Testis (tissue), 3 donors: Measurements from ENCODE around the gene PIGO. TPM values are rescaled to one million over a fixed set of nuclear protein-coding genes. Genes with fewer than 3 reads are reported as not detected.

Experiments
- DNase-seq: peaks from one replicate; pipeline ENCODE4 v3.0.0-alpha.2; 2019
- H3K27ac ChIP-seq, 2 donors: fragments of 200-600 bp; sonication (generic); one replicate each; pipeline ENCODE4 v1.5.1; 2019
- H3K27me3 ChIP-seq: fragments of 200-600 bp; sonication (generic); one replicate; pipeline ENCODE4 v1.5.1; 2019
- H3K36me3 ChIP-seq: fragments of 200-600 bp; sonication (generic); one replicate; pipeline ENCODE4 v1.5.1; 2017; ENCODE audit warnings: low read depth; ENCODE audit errors: missing control alignments
- H3K4me1 ChIP-seq: fragments of 200-600 bp; sonication (generic); one replicate; pipeline ENCODE4 v1.5.1; 2019
- H3K4me3 ChIP-seq, 2 donors: fragments of 200-600 bp; sonication (generic); one replicate each; pipeline ENCODE4 v1.5.1; 2017 to 2019
- H3K9me3 ChIP-seq: fragments of 200-600 bp; sonication (generic); one replicate; pipeline ENCODE4 v1.5.1; 2017
- CTCF ChIP-seq, 3 experiments: fragments of 450-650 bp in 2 of 3; fragments of 200-600 bp in 1 of 3; sonication (generic) in 1 of 3; IDR thresholded peaks; one replicate each; pipeline ENCODE4 v1.5.1; 2016 to 2019; ENCODE audit warnings: antibody characterized with exemption in 3 of 3, mild to moderate bottlenecking in 2 of 3, moderate library complexity in 1 of 3
- POLR2A ChIP-seq: fragments of 450-650 bp; IDR thresholded peaks from one replicate; pipeline ENCODE4 v1.6.1; 2017; ENCODE audit warnings: antibody characterized with exemption, mild to moderate bottlenecking, moderate library complexity
- WGBS, 2 donors: methylation state at CpG; one replicate each; pipeline ENCODE4 v1.1.5; 2018; 5-methylcytosine and 5-hydroxymethylcytosine counted together
- intact Hi-C: fragments of 100-400 bp; cut with DNase I; formaldehyde crosslinking; loops from one replicate; pipeline ENCODE4 v1.15.1; 2023; ENCODE audit warnings: low total_unique reads
- polyA plus RNA-seq: library from polyadenylated mRNA; stranded (reverse); fragments of 350-450 nt; fragmentation: Illumina TruSeq; extraction: RNeasy Lipid Tissue Mini Kit (QIAGEN cat#74804); gene quantifications from one replicate; pipeline ENCODE4 v1.2.3, GENCODE V29; 2014; ENCODE audit warnings: low read depth, low replicate concordance; ENCODE audit not compliant: insufficient read depth
- total RNA-seq, 2 donors: library from RNA; depleted of rRNA; stranded (reverse); fragments of >200 nt; gene quantifications; one replicate each; pipeline ENCODE4 v1.2.3, GENCODE V29; 2016

Gene PIGO
- total and polyA plus RNA-seq, 3 donors from 2014 or later: 27.6 to 41.4 (median 33.1) TPM

DNA sequence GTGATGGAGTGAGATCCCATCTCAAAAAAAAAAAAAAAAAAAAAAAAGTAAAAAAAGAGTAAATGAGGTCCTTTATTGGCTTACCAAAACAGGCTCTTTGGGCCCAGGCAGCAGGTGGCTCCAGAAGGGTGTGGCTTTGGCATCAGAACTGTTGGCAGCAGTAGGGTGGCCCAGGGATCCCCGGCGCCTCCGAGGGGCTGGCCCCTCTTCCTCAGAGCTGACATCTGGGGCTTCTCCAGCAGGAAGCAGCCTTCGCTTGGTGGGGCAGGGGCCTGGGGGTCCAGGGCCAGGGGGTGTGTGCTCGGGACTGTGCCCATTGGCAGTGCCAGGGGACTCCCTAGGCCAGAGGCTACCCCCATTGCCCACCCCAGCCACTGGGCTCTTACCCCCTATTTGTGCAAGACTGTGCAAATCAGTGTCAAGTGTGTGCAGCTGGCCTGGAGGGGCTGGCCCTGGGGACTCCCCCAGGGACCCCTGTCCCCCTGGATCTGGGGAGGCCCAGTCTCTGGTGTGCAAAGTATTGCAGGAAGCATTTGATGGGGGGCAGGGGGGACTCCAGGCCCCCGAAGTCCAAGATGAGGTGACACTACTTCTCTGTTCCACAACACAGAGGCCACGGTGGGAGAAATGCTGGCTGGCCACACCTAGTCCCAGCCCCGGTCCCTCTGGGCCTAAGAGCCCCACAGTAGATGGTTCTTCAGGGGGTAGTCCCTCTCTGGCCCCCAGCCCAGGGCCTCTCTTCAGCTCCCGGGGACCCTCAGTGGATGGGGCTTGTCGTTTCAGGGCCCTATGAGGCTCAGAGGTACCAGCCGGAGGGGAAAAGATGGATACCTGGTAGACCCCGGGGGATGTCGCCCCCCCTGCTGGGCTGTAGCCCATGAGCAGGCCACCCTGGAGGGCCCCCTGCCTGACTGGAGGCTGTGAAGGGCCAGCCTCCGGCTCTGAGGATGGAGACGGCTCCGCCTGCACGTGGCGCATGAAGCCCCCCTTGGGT lies 11.2 kb upstream of the PIGO start:
- H3K27ac ChIP-seq: no peak overlapping the region
- 72 to 80% methylated on average over 8 to 17 of the region's 18 CpGs for WGBS, 2 donors
- TF ChIP-seq CTCF (IDR thresholded peaks at IDR 0.05) (no peak), POLR2A (no peak)
- no peaks in the 10 kb centered on the region for H3K36me3 ChIP-seq
- H3K4me1 ChIP-seq: peaks cover 22% of the 10 kb centered on the region
- intact Hi-C loops: loop anchor here (10.0 kb wide), 1 partner anchor 113 kb away; no protein-coding TSS in a partner anchor
- no peak for DNase-seq
- no peak overlapping the region for H3K4me3 ChIP-seq
- no peaks in the 10 kb centered on the region for H3K27me3 ChIP-seq
- H3K9me3 ChIP-seq: no peaks in the 10 kb centered on the region

GRCh38 chr9:35106343-35106730 lies 9.9 kb upstream of the PIGO start:
- TF ChIP-seq POLR2A (no peak), CTCF (IDR thresholded peaks at IDR 0.05) (no peak)
- DNase-seq: no peak
- intact Hi-C loops: loop anchor here (10.0 kb wide), 1 partner anchor 112 kb away; no protein-coding TSS in a partner anchor
- 83 to 92% methylated on average over 7 of the region's 7 CpGs for WGBS, 2 donors
- peaks cover 21% of the 10 kb centered on the region for H3K4me1 ChIP-seq
- H3K9me3 ChIP-seq: no peaks in the 10 kb centered on the region
- no peaks in the 10 kb centered on the region for H3K36me3 ChIP-seq
- H3K4me3 ChIP-seq: no peak overlapping the region
- no peak overlapping the region for H3K27ac ChIP-seq
- no peaks in the 10 kb centered on the region for H3K27me3 ChIP-seq

DNA sequence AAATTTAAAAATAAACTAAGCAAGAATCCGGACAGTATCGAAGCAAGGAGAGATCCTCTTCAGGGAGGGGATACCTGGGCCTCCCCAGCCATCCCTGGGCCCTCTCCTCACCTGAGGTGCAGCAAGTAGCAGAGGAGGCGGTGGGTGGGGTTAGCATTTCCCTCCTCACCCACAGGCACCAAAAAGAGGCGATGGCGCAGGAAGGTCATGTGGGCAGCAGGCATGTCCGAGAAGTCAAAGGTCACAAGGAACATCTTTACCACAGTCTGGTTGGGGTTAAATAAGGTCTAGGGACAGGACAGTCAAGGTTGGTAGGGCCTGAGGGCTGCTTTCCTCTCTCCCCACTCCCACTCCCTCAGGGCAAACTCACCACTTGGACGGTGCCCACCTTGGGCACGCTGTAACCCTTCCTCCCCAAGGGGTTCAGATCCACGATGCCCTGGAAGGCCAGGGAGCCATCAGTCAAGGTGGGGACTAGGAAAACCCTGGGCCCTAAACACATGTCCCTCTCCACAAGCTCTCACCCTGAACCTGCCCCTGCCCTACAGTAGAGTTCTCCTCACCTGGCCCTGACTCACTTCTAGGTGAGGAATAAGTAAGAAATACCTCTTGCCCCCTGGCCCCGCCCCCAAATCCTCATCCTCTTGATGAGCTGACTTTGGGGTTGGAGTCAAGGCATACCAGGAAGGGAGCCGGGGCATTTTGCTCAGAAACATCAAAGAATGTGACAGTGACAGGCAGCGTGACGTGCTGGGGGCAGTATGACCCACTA lies 9.4 kb upstream of the PIGO start:
- WGBS, 2 donors: 87 to 89% methylated on average over 13 of the region's 13 CpGs
- H3K36me3 ChIP-seq: no peaks in the 10 kb centered on the region
- DNase-seq: no peak
- H3K27me3 ChIP-seq: no peaks in the 10 kb centered on the region
- no peak overlapping the region for H3K4me3 ChIP-seq
- peaks cover 17% of the 10 kb centered on the region for H3K4me1 ChIP-seq
- no peaks in the 10 kb centered on the region for H3K9me3 ChIP-seq
- no peak overlapping the region for H3K27ac ChIP-seq
- intact Hi-C loops: loop anchor here (10.0 kb wide), 1 partner anchor 111 kb away; no protein-coding TSS in a partner anchor
- TF ChIP-seq CTCF (IDR thresholded peaks at IDR 0.05) (no peak), POLR2A (no peak)

DNA sequence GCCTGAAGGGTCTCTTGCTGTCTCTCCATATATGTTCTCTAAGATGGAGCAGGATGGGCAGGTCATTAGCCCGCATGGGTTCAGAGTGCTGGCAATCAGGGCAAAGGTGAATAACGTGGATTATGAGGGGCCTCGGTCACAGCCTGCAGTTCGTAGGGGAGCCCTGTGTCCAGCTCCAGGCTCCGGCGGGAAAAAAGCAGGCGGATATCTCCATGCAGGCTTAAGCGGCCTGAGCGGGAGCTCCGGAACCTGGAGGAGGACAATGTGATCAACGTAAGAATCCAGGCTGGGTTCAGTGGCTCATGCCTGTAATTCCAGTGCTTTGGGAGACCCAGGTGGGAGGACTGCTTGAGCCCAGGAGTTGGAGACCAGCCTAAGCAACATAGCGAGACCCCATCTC lies 8.7 kb upstream of the PIGO start:
- H3K4me1 ChIP-seq: peaks cover 12% of the 10 kb centered on the region
- TF ChIP-seq CTCF (IDR thresholded peaks at IDR 0.05): no peak
- no peak for TF ChIP-seq POLR2A
- H3K9me3 ChIP-seq: no peaks in the 10 kb centered on the region
- H3K4me3 ChIP-seq: no peak overlapping the region
- intact Hi-C loops: loop anchor here (10.0 kb wide), 1 partner anchor 110 kb away; no protein-coding TSS in a partner anchor
- no peak for DNase-seq
- H3K27me3 ChIP-seq: no peaks in the 10 kb centered on the region
- no peak overlapping the region for H3K27ac ChIP-seq
- WGBS, 2 donors: 78 to 91% methylated on average over 7 to 12 of the region's 12 CpGs
- H3K36me3 ChIP-seq: no peaks in the 10 kb centered on the region
